ENCODE results near the gene ATXN7. TPM values are rescaled to one million over a fixed set of nuclear protein-coding genes. Genes with fewer than 3 reads are reported as not detected.

ATXN7 gene
- total and polyA plus RNA-seq, 5 donors from 2014 or later: 20.0 to 249 (median 25.3) TPM

DNA sequence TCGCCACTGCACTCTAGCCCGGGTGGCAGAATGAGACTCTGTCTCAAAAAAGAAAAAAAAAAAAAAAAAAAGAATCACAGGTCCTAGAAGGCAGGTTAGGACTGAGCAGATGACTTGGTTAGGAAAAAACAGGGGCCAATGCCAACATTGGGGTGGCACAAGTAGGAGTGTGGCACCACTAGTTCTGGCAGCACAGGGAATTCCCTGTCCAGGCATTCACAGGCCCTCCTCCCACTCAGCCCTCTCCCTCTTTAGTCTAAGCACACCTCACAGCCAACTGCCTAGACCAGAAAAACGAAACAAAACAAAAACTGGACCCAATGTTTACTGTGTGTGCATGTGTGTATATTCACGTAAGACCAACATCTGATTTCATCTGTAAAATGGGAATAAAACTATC lies 10.6 kb upstream of the ATXN7 start:
- Histone ChIP-seq H3K4me1 (ENCODE audit: control insufficient read depth, insufficient read depth, low read length, poor library complexity, severe bottlenecking) (no peaks in the 10 kb centered on the region), H3K27ac (ENCODE audit: insufficient read depth, low read length, poor library complexity, severe bottlenecking) (no peak overlapping the region), H3K27me3 (ENCODE audit: control insufficient read depth, insufficient read depth, low read length) (no peaks in the 10 kb centered on the region), H3K36me3 (ENCODE audit: control insufficient read depth, insufficient read depth, low read length) (no peaks in the 10 kb centered on the region), H3K4me3 (ENCODE audit: low read depth, low read length) (no peak overlapping the region), H3K9me3 (ENCODE audit: control insufficient read depth in 2 of 2, low read length in 2 of 2) (no peaks in the 10 kb centered on the region)
- Mint-ChIP-seq H3K4me1 (peaks cover 22 to 51% (median 31%) of the 10 kb centered on the region in 4 donors), H3K4me3 (no peak overlapping the region), H3K36me3 (peaks cover 16% of the 10 kb centered on the region), H3K27me3 (no peaks in the 10 kb centered on the region), H3K27ac (no peak overlapping the region), H3K9me3 (no peaks in the 10 kb centered on the region)
- ATAC-seq (ENCODE audit: low read depth in 2 of 2) (no peak), DNase-seq (no peak)

DNA sequence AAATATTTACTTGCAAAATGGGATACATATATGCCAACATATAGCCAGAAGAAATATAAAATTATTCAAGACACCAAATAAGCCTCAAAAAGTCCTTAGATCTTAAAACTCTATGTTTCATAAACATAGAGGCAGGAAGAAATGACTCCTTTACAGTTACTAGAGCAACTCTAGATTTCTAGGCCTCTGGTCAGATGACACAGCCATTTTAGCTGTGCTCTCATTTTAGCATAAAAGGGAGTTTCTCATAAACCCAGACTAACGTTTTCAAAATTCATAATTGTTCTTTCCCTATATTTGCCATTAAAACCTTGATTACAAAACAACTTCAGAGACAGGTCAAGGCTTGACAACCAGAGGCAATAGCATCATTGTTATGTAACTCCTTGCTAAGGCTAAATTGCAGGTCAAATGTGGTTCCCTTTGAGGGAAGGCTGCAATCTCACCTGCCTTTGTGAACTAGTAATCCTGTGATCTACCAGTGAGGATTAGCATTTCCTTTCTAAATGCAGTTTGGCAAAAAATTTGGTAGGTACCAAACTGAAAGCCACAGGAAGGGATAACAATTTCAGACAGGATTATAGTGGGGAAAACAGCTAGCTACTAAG lies 8.2 kb upstream of the ATXN7 start:
- H3K4me3 Mint-ChIP-seq: no peak overlapping the region
- peaks cover 4% of the 10 kb centered on the region for H3K4me1 ChIP-seq (ENCODE audit: control insufficient read depth, insufficient read depth, low read length, poor library complexity, severe bottlenecking)
- no peak for ATAC-seq (ENCODE audit: low read depth in 2 of 2)
- H3K27me3 ChIP-seq (ENCODE audit: control insufficient read depth, insufficient read depth, low read length): no peaks in the 10 kb centered on the region
- H3K4me1 Mint-ChIP-seq: peaks cover 34 to 62% (median 43%) of the 10 kb centered on the region in 4 donors
- no peak overlapping the region for H3K4me3 ChIP-seq (ENCODE audit: low read depth, low read length)
- DNase-seq: no peak
- H3K9me3 Mint-ChIP-seq: no peaks in the 10 kb centered on the region
- no peak overlapping the region for H3K27ac ChIP-seq (ENCODE audit: insufficient read depth, low read length, poor library complexity, severe bottlenecking)
- H3K27me3 Mint-ChIP-seq: no peaks in the 10 kb centered on the region
- H3K9me3 ChIP-seq (ENCODE audit: control insufficient read depth in 2 of 2, low read length in 2 of 2): no peaks in the 10 kb centered on the region
- peaks cover 16% of the 10 kb centered on the region for H3K36me3 Mint-ChIP-seq
- no peaks in the 10 kb centered on the region for H3K36me3 ChIP-seq (ENCODE audit: control insufficient read depth, insufficient read depth, low read length)
- peak overlapping the region in 1 of 3 donors; percentile 49 for H3K27ac Mint-ChIP-seq

DNA sequence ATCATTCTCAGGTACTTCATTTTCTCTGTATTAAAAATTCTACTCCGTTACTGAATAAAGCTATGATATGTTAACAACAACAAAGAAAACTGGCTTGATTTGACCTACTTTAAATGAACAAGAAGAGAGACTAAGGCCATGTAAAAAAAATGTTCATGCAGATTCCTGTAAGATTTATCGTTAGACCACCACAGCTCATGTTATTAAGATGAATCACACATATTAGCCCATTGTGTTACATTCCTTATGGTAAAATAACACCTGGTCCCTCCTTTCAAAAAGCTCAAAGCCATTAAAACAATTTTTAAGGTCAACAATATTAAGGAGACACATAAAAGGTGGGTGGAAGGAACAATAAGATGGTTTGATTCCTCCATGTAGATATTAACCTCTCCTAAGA lies 6.4 kb upstream of the ATXN7 start:
- DNase-seq: no peak
- no peak overlapping the region for H3K27ac ChIP-seq (ENCODE audit: insufficient read depth, low read length, poor library complexity, severe bottlenecking)
- H3K4me1 ChIP-seq (ENCODE audit: control insufficient read depth, insufficient read depth, low read length, poor library complexity, severe bottlenecking): peaks cover 5% of the 10 kb centered on the region
- Mint-ChIP-seq H3K27me3 (no peaks in the 10 kb centered on the region), H3K27ac (no peak overlapping the region), H3K36me3 (peaks cover 4% of the 10 kb centered on the region), H3K4me1 (peaks cover 33 to 64% (median 53%) of the 10 kb centered on the region in 4 donors), H3K9me3 (no peaks in the 10 kb centered on the region), H3K4me3 (no peak overlapping the region)
- H3K4me3 ChIP-seq (ENCODE audit: low read depth, low read length): no peak overlapping the region
- no peaks in the 10 kb centered on the region for H3K36me3 ChIP-seq (ENCODE audit: control insufficient read depth, insufficient read depth, low read length)
- H3K9me3 ChIP-seq (ENCODE audit: control insufficient read depth in 2 of 2, low read length in 2 of 2): no peaks in the 10 kb centered on the region
- H3K27me3 ChIP-seq (ENCODE audit: control insufficient read depth, insufficient read depth, low read length): no peaks in the 10 kb centered on the region
- ATAC-seq (ENCODE audit: low read depth in 2 of 2): no peak

DNA sequence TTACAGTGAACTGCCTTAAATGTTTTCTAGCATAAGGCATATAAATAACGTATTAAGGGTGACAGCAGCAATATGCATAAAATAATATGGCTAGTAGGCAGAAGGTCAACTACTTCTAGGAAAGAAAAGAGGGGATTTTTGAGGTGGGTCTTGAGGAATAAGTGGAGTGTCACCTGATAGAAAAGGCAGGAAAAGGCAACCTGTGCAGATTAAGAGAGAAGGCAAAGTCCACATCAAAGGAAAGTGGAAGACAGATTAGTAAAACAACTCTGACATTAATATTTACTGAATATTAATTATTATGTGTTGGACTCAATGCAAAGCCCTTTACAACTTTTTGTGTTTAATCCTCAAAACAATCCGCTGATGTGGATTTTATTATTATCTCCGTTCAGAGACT lies 2.9 kb upstream of the ATXN7 start:
- H3K9me3 Mint-ChIP-seq: no peaks in the 10 kb centered on the region
- peak overlapping the region in 3 of 4 donors; percentile 10 to 82 (median 39) for H3K4me3 Mint-ChIP-seq
- H3K36me3 Mint-ChIP-seq: no peaks in the 10 kb centered on the region
- H3K27ac ChIP-seq (ENCODE audit: insufficient read depth, low read length, poor library complexity, severe bottlenecking): peak overlapping the region; percentile 25
- H3K27me3 Mint-ChIP-seq: no peaks in the 10 kb centered on the region
- no peaks in the 10 kb centered on the region for H3K9me3 ChIP-seq (ENCODE audit: control insufficient read depth in 2 of 2, low read length in 2 of 2)
- no peak for ATAC-seq (ENCODE audit: low read depth in 2 of 2)
- H3K4me3 ChIP-seq (ENCODE audit: low read depth, low read length): no peak overlapping the region
- H3K27me3 ChIP-seq (ENCODE audit: control insufficient read depth, insufficient read depth, low read length): no peaks in the 10 kb centered on the region
- peaks cover 27% of the 10 kb centered on the region for H3K4me1 ChIP-seq (ENCODE audit: control insufficient read depth, insufficient read depth, low read length, poor library complexity, severe bottlenecking)
- peak overlapping the region in 2 of 3 donors; percentile 3 to 7 for H3K27ac Mint-ChIP-seq
- peaks cover 37 to 74% (median 64%) of the 10 kb centered on the region in 4 donors for H3K4me1 Mint-ChIP-seq
- DNase-seq: no peak
- H3K36me3 ChIP-seq (ENCODE audit: control insufficient read depth, insufficient read depth, low read length): no peaks in the 10 kb centered on the region

DNA sequence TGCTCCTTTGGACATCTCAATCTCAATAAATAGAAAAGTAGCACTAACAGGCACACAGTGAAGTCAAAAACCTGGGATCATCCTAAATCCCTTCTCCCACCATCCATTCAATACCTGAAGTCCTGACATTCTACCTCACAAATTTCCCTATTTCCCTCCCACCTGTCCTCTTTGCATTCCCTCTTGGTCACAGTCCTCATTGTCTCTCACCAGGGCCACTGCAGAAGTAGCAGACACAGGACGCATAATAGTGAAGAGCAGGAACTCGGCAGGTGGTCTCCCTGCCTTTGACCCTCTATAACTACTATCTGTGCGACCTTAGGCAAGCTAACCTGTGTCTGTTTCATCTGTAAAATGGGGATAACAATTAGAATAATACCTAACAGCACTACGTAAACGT lies 2.4 kb upstream of the ATXN7 start:
- Mint-ChIP-seq H3K27ac (peak overlapping the region; percentile 30 to 77 (median 53)), H3K27me3 (no peaks in the 10 kb centered on the region), H3K36me3 (peaks cover under 1% of the 10 kb centered on the region), H3K9me3 (no peaks in the 10 kb centered on the region), H3K4me3 (peak overlapping the region in 2 of 4 donors; percentile 62 to 82), H3K4me1 (peaks cover 37 to 71% (median 61%) of the 10 kb centered on the region in 4 donors)
- Histone ChIP-seq H3K27me3 (ENCODE audit: control insufficient read depth, insufficient read depth, low read length) (no peaks in the 10 kb centered on the region), H3K27ac (ENCODE audit: insufficient read depth, low read length, poor library complexity, severe bottlenecking) (peak overlapping the region; percentile 25), H3K4me3 (ENCODE audit: low read depth, low read length) (no peak overlapping the region), H3K4me1 (ENCODE audit: control insufficient read depth, insufficient read depth, low read length, poor library complexity, severe bottlenecking) (peaks cover 27% of the 10 kb centered on the region), H3K9me3 (ENCODE audit: control insufficient read depth in 2 of 2, low read length in 2 of 2) (no peaks in the 10 kb centered on the region), H3K36me3 (ENCODE audit: control insufficient read depth, insufficient read depth, low read length) (no peaks in the 10 kb centered on the region)
- DNase-seq: no peak
- no peak for ATAC-seq (ENCODE audit: low read depth in 2 of 2)

DNA sequence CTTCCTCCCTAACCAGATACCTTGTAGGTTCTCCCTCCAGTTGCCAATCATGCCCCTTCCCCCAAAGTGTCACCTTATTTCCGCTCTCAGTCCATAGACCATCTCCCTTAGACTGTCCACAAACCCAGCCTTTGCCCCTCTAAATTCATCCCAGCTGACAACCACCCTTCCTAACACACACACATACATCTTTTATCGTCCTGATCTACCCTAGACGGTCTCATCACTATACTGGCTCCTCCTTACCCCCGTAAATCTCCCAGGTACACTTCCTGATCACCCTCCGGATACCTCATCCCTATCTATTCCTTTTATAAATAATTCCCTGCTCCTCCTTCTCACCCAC lies 890 bp upstream of the ATXN7 start:
- Histone ChIP-seq H3K27ac (ENCODE audit: insufficient read depth, low read length, poor library complexity, severe bottlenecking) (peak overlapping the region; percentile 61), H3K4me1 (ENCODE audit: control insufficient read depth, insufficient read depth, low read length, poor library complexity, severe bottlenecking) (peaks cover 27% of the 10 kb centered on the region), H3K36me3 (ENCODE audit: control insufficient read depth, insufficient read depth, low read length) (no peaks in the 10 kb centered on the region), H3K9me3 (ENCODE audit: control insufficient read depth in 2 of 2, low read length in 2 of 2) (no peaks in the 10 kb centered on the region), H3K27me3 (ENCODE audit: control insufficient read depth, insufficient read depth, low read length) (no peaks in the 10 kb centered on the region), H3K4me3 (ENCODE audit: low read depth, low read length) (peak overlapping the region; percentile 84)
- no peaks in the 10 kb centered on the region for H3K27me3 Mint-ChIP-seq
- no peaks in the 10 kb centered on the region for H3K9me3 Mint-ChIP-seq
- peak overlapping the region; percentile 75 to 92 (median 77) for H3K27ac Mint-ChIP-seq
- peaks cover 35 to 74% (median 62%) of the 10 kb centered on the region in 4 donors for H3K4me1 Mint-ChIP-seq
- H3K36me3 Mint-ChIP-seq: peaks cover 9% of the 10 kb centered on the region
- DNase-seq: peak in 1 of 3 donors; percentile 14
- peak overlapping the region; percentile 79 to 89 (median 86) for H3K4me3 Mint-ChIP-seq
- no peak for ATAC-seq (ENCODE audit: low read depth in 2 of 2)

DNA sequence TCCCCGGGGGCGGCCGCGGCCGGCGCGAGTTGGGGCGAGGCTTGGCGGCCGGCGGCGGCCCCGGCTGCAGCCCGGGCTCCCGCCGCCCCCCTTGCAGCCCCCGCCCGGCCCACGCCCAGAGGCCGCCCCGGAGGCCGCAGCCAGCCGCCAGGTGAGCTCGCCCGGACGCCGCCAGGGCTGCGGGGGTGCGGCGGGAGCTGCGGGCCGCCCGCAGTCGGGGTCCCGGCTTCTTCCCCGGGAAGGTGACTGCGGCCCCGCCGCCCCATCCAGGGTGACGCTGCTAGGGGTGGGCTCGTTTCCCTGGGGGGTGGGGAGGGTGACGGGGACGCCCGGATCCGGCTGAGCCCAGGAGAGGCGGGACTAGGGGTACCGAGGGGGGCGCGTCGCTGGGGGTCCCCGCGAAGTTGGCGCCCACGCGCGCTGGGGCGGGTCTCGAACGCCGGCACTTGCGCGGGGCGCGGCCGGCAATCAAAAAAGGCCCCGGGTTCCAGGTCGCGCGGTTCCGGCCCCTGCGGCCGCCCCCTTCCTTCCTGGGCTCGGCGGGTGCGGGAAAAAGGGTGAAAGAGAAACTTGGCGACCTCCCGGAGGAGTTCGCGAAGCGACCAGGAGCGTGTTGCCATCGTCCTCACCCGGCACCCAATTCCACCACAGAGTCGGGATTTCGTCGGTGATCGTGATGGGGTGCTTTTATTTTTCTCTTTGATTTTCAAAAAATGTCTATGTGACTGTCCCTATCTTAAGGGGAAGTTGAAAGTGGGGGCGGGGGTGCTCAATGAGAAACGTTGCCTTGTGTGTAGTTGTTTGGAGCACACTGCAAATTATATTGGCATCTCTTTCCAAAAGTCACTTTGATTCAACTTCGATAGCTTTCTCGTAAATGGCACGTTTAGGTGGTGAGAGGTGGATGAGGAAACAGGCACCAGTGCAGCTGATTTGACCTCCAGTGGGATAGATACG lies 619 bp downstream of the ATXN7 start:
- DNase-seq (peak; percentile 35 to 58 (median 42)), ATAC-seq (ENCODE audit: low read depth in 2 of 2) (peak; percentile 38 to 41)
- Mint-ChIP-seq H3K27me3 (no peaks in the 10 kb centered on the region), H3K4me1 (peaks cover 40 to 76% (median 65%) of the 10 kb centered on the region in 4 donors), H3K4me3 (peak overlapping the region; percentile 94 to 98 (median 96)), H3K9me3 (no peaks in the 10 kb centered on the region), H3K27ac (peak overlapping the region; percentile 95 to 96 (median 96)), H3K36me3 (peaks cover 9% of the 10 kb centered on the region)
- Histone ChIP-seq H3K27ac (ENCODE audit: insufficient read depth, low read length, poor library complexity, severe bottlenecking) (peak overlapping the region; percentile 63), H3K36me3 (ENCODE audit: control insufficient read depth, insufficient read depth, low read length) (no peaks in the 10 kb centered on the region), H3K4me1 (ENCODE audit: control insufficient read depth, insufficient read depth, low read length, poor library complexity, severe bottlenecking) (peaks cover 25% of the 10 kb centered on the region), H3K27me3 (ENCODE audit: control insufficient read depth, insufficient read depth, low read length) (no peaks in the 10 kb centered on the region), H3K9me3 (ENCODE audit: control insufficient read depth in 2 of 2, low read length in 2 of 2) (no peaks in the 10 kb centered on the region), H3K4me3 (ENCODE audit: low read depth, low read length) (peak overlapping the region; percentile 73)
